Heart right ventricle (tissue), 16 donors: ENCODE data around the gene LYPD6B. TPM values are rescaled to one million over a fixed set of nuclear protein-coding genes. Genes with fewer than 3 reads are reported as not detected.

Source experiments
- ATAC-seq, 8 donors: fragments of 200-7000 bp; cut with Tn5 transposase; one replicate each; pipeline ENCODE4 v1.9.1; 2020; ENCODE audit warnings: mild to moderate bottlenecking in 8 of 8, moderate library complexity in 8 of 8, moderate number of reproducible peaks in 1 of 8
- DNase-seq, 2 donors: peaks; one replicate each; pipeline ENCODE4 v3.0.0-alpha.2; 2020
- H3K27ac ChIP-seq, 10 donors: fragments of 200-600 bp; sonication (generic) in 2 of 10; one replicate each; pipeline versions ENCODE4 v1.5.0 to v1.8.0; 2020 to 2022; ENCODE audit warnings: mild to moderate bottlenecking in 3 of 10
- H3K27me3 ChIP-seq, 7 donors: fragments of 200-600 bp; one replicate each; pipeline ENCODE4 v1.8.0; 2021 to 2022; ENCODE audit warnings: mild to moderate bottlenecking in 2 of 7
- H3K36me3 ChIP-seq, 9 donors: fragments of 200-600 bp; sonication (generic) in 1 of 9; one replicate each; pipeline versions ENCODE4 v1.5.0 to v1.8.0; 2020 to 2022; ENCODE audit warnings: mild to moderate bottlenecking in 2 of 9
- H3K4me1 ChIP-seq, 9 donors: fragments of 200-600 bp; sonication (generic) in 1 of 9; one replicate each; pipeline versions ENCODE4 v1.5.0 to v1.8.0; 2020 to 2022; ENCODE audit warnings: mild to moderate bottlenecking in 4 of 9
- H3K4me3 ChIP-seq, 10 donors: fragments of 200-600 bp; sonication (generic) in 2 of 10; one replicate each; pipeline versions ENCODE4 v1.5.0 to v1.8.0; 2020 to 2022; ENCODE audit warnings: mild to moderate bottlenecking in 7 of 10, moderate library complexity in 2 of 10
- H3K9me3 ChIP-seq, 11 donors: fragments of 200-600 bp in 10 of 11; sonication (generic) in 2 of 11; one replicate each; pipeline versions ENCODE4 v1.5.0 to v1.8.0; 2013 to 2022; ENCODE audit warnings: mild to moderate bottlenecking in 2 of 11, control low read depth in 1 of 11, moderate library complexity in 1 of 11
- CTCF ChIP-seq, 9 donors: fragments of 200-600 bp; sonication (generic) in 2 of 9; IDR thresholded peaks; one replicate each; pipeline versions ENCODE4 v1.5.0 to v1.8.0; 2021 to 2022; ENCODE audit warnings: antibody characterized with exemption in 9 of 9, mild to moderate bottlenecking in 5 of 9, moderate library complexity in 1 of 9
- WGBS, 2 donors: extraction: QIAGEN DNeasy Blood & Tissue Kit; methylation state at CpG; one replicate each; pipeline ENCODE4 v1.1.7; 2013; ENCODE audit warnings: inconsistent platforms in 1 of 2; 5-methylcytosine and 5-hydroxymethylcytosine counted together
- intact Hi-C, 10 donors: fragments of 100-400 bp; cut with DNase I; formaldehyde crosslinking; loops; one replicate each; pipeline versions ENCODE4 v1.11.1 to v1.14.2; 2022
- polyA plus RNA-seq, 2 donors: library from polyadenylated mRNA; stranded (reverse); fragments of 200-250 nt; gene quantifications; one replicate each; pipeline ENCODE4 v1.2.3, GENCODE V29; 2013
- total RNA-seq, 10 donors: library from RNA; stranded (reverse); fragmentation: NEBNext Ultra II Directional in 3 of 10; extraction: Animal tissue kit (Norgen Biotek cat#: 25700) in 3 of 10; gene quantifications; one replicate each; pipeline versions ENCODE4 v1.2.1 to v1.2.4, GENCODE V29; 2021 to 2023
- donor health status: Arrhythmogenic right ventricular cardiomyopathy.
- donor health status: ischemic (EF 13 %, LVEDD 7.1; RV severe dilation, severe dysfunction).
- donor health status: healthy with polysubstance abuse.
- donor health status: DM: no; HTN: yes; CAD: no.
- donor health status: DM: no; HTN: no; CAD: no.
- donor health status: ischemic (EF 25% LVEDD 6.9; RV normal size, moderate dysfunction).
- donor health status: ischemic (EF 25% LVEDD 5.7; RV mildly dilated, moderate dysfunction).
- donor health status: healthy.
- donor health status: DM: yes; HTN: yes; CAD: no.
- donor health status: Ischemic cardiomyopathy.
- donor health status: ischemic (EF 35%, LVEDD 5.7; RV mildly dilated, moderate dysfunction).
- donor health status: nonischemic (EF 11% LVEDD 7.7; RV severe dilation, severe dysfunction).
- donor health status: DM: yes; HTN: yes; CAD: no.
- donor health status: PGD.
- donor health status: ischemic (EF 29% LVEDD 5.4; RV normal size, mild dysfunction).
- donor health status: nonischemic (EF 23%, LVEDD 6.1; RV moderate dilation, normal function).

LYPD6B gene
- total and polyA plus RNA-seq, 12 donors: 0.21 TPM; not detected in 11

DNA sequence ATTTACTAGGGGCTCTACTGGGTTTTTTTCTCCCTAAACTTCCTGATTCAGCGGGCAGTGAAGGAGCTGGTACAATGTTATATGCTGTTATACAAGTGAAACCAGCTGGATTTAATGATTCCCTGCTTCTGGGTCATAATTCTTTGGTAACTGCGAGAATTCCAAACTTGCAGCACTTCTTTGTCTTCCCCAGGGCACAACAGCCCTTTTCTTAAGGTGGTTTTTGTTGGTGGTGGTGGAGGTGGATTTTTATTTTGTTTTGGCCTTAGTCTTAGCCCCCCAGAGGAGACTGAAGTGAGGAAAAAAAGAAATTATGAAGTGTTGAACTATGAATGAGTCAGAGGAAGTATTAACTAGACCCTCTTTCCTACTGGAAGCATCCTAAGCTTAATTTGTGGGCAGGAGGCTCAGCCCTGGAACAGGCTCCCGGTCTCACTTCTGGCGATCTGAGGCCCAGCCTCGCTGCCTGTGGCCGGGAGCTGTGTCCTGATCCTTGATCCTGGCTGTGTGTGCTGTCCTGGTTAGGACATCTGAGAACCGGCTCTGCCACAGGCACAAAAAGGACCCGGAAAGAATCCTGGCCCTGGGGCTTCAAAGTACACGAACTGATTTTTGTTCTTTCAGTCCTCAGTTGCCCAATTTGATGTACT, 141.9 kb downstream of the LYPD6B start:
- TF ChIP-seq CTCF (IDR thresholded peaks at IDR 0.05): no peak
- no peak overlapping the region for H3K27ac ChIP-seq
- intact Hi-C loops: no loop called here
- 76% methylated on average over 9 of the region's 9 CpGs for whole genome bisulfite sequencing, 2 donors
- no peaks in the 10 kb centered on the region for H3K36me3 ChIP-seq
- H3K4me1 ChIP-seq: no peaks in the 10 kb centered on the region
- H3K4me3 ChIP-seq: no peak overlapping the region
- H3K27me3 ChIP-seq: no peaks in the 10 kb centered on the region
- no peak for DNase-seq
- H3K9me3 ChIP-seq: no peaks in the 10 kb centered on the region
- no peak for ATAC-seq

DNA sequence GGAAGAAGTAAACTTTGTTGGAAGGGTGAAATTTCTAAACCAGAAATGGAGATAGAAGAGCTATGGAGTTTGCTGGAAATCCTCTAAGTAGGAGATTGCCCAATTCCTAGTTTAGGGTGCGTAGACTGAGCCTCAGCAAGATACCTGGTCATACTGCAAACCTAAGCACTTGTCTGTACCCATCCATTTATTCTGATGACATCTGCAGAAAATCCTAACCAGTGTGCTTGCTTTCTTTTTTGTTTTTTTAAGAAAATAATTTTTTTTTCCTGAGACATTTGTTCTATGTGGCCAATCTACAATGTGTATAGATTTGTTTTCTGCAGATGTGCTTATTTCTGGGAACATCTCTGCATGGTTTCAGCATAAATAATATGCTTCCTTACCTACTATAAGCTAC, 144.7 kb downstream of the LYPD6B start:
- Histone ChIP-seq H3K36me3 (no peaks in the 10 kb centered on the region), H3K9me3 (no peaks in the 10 kb centered on the region), H3K27me3 (no peaks in the 10 kb centered on the region), H3K27ac (no peak overlapping the region), H3K4me3 (no peak overlapping the region), H3K4me1 (no peaks in the 10 kb centered on the region)
- intact Hi-C loops: no loop called here
- no peak for TF ChIP-seq CTCF (IDR thresholded peaks at IDR 0.05)
- WGBS, 2 donors: 96% methylated on average over 1 of the region's 1 CpG
- DNase-seq (no peak), ATAC-seq (no peak)

- no peaks in the 10 kb centered on the region for H3K36me3 ChIP-seq
- no peak for TF ChIP-seq CTCF (IDR thresholded peaks at IDR 0.05)
- H3K4me1 ChIP-seq: no peaks in the 10 kb centered on the region
- 71 to 77% methylated on average over 2 of the region's 2 CpGs for WGBS, 2 donors
- no peaks in the 10 kb centered on the region for H3K9me3 ChIP-seq
- ATAC-seq: no peak
- H3K4me3 ChIP-seq: no peak overlapping the region
- no peak overlapping the region for H3K27ac ChIP-seq
- DNase-seq: no peak
- intact Hi-C loops: no loop called here
- H3K27me3 ChIP-seq: no peaks in the 10 kb centered on the region
Observed at GRCh38 chr2:149184991-149185390, 146.5 kb downstream of the LYPD6B start.

DNA sequence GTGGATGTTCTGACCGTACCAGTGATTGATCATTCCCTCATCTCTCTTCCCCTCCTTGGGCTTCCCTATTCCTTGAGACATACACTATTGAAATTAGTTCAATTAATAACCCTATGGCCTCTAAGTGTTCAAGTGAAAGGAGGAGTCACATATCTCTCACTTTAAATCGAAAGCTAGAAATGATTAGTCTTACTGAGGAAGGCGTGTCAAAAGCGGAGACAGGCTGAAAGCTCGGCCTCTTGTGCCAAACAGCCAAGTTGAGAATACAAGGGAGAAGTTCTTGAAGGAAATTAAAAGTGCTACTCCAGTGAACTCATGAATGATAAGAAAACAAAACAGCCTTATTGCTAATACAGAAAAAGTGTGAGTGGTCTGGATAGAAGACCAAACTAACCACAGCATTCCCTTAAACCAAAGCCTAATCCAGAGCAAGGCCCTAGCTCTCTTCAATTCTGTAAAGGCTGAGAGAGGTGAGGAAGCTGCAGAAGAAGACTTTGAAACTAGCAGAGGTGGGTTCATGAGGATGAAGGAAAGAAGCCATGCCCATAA, 147.5 kb downstream of the LYPD6B start:
- Histone ChIP-seq H3K9me3 (no peaks in the 10 kb centered on the region), H3K36me3 (no peaks in the 10 kb centered on the region), H3K27me3 (no peaks in the 10 kb centered on the region), H3K4me3 (no peak overlapping the region), H3K4me1 (no peaks in the 10 kb centered on the region), H3K27ac (no peak overlapping the region)
- WGBS, 2 donors: 86 to 91% methylated on average over 5 of the region's 5 CpGs
- DNase-seq (no peak), ATAC-seq (no peak)
- intact Hi-C loops: no loop called here
- no peak for TF ChIP-seq CTCF (IDR thresholded peaks at IDR 0.05)
